Astrocyte of the cerebellum (primary cell): ENCODE results near the gene CENPL.
"Not testable (repeated sequence)": the region's sequence is repeated elsewhere in the genome, so short reads cannot be mapped to it uniquely, and the experiment has no call there.

Source experiments
- DNase-seq: peaks from one replicate; pipeline ENCODE4 v3.0.0-alpha.2; 2011; ENCODE audit warnings: low read depth
- H3K4me3 ChIP-seq: 2 replicates; pipeline ENCODE4 v1.5.1; 2011; ENCODE audit warnings: mild to moderate bottlenecking, low read depth, low read length, moderate library complexity
- CTCF ChIP-seq: IDR thresholded peaks from 2 replicates; pipeline ENCODE4 v1.5.1; 2012; ENCODE audit warnings: low read length, low read depth, moderate library complexity, mild to moderate bottlenecking; ENCODE audit errors: missing control alignments
- in situ Hi-C: cut with HindIII; loops from 2 replicates; pipeline ENCODE4 v1.10.0; 2017; ENCODE audit warnings: low sequenced_read_pairs

Gene CENPL

GRCh38 chr1:173779936-173780335, 44.7 kb downstream of the CENPL start:
- no peak for TF ChIP-seq CTCF
- no peak overlapping the region for H3K4me3 ChIP-seq
- in situ Hi-C loops = no loop called here
- no peak for DNase-seq

- no peak for TF ChIP-seq CTCF
- H3K4me3 ChIP-seq = no peak overlapping the region
- in situ Hi-C loops = no loop called here
- DNase-seq = no peak
These were observed 49.0 kb downstream of the CENPL start for GRCh38 chr1:173775578-173776226.

- in situ Hi-C loops = no loop called here
- no peak for DNase-seq
- no peak for TF ChIP-seq CTCF
- no peak overlapping the region for H3K4me3 ChIP-seq
These were observed 53.1 kb downstream of the CENPL start for GRCh38 chr1:173771560-173771959.

GRCh38 chr1:173770330-173770729, 54.4 kb downstream of the CENPL start:
- in situ Hi-C loops, H3K4me3 ChIP-seq, DNase-seq: not testable (repeated sequence)

- no peak overlapping the region for H3K4me3 ChIP-seq
- no peak for DNase-seq
- in situ Hi-C loops = no loop called here
These were observed 55.9 kb downstream of the CENPL start for GRCh38 chr1:173768827-173769226.

GRCh38 chr1:173768206-173768605, 56.5 kb downstream of the CENPL start:
- no peak for TF ChIP-seq CTCF
- no peak overlapping the region for H3K4me3 ChIP-seq
- no peak for DNase-seq
- in situ Hi-C loops = no loop called here

More at GRCh38 chr1:173768827-173769226, 55.9 kb downstream of the CENPL start:
- no peak for TF ChIP-seq CTCF

- in situ Hi-C loops, H3K4me3 ChIP-seq, DNase-seq: not testable (repeated sequence)
These were observed 60.4 kb downstream of the CENPL start for GRCh38 chr1:173764331-173764730.

- no peak for DNase-seq
- in situ Hi-C loops = no loop called here
- no peak overlapping the region for H3K4me3 ChIP-seq
- TF ChIP-seq CTCF = no peak
These were observed 65.7 kb downstream of the CENPL start for GRCh38 chr1:173758980-173759379.
